Osteocyte (in vitro differentiated cells): Measurements from ENCODE around the gene ACIN1. TPM values are rescaled to one million over a fixed set of nuclear protein-coding genes. Genes with fewer than 3 reads are reported as not detected.

Source experiments
- DNase-seq: peaks from one replicate; pipeline ENCODE4 v3.0.0; 2021; ENCODE audit warnings: mixed read lengths; ENCODE audit not compliant: unreplicated experiment; ENCODE audit errors: extremely low spot score
- H3K27ac Mint-ChIP-seq: one replicate; pipeline ENCODE4 v1.8.0; 2021; ENCODE audit warnings: mild to moderate bottlenecking, mixed read lengths; ENCODE audit not compliant: unreplicated experiment
- H3K27me3 Mint-ChIP-seq: one replicate; pipeline ENCODE4 v1.8.0; 2021; ENCODE audit warnings: mixed read lengths; ENCODE audit not compliant: unreplicated experiment
- H3K36me3 Mint-ChIP-seq: one replicate; pipeline ENCODE4 v1.8.0; 2021; ENCODE audit warnings: mixed read lengths; ENCODE audit not compliant: unreplicated experiment
- H3K4me1 Mint-ChIP-seq: one replicate; pipeline ENCODE4 v1.8.0; 2021; ENCODE audit warnings: mixed read lengths; ENCODE audit not compliant: unreplicated experiment
- H3K4me3 Mint-ChIP-seq: one replicate; pipeline ENCODE4 v1.8.0; 2021; ENCODE audit warnings: mild to moderate bottlenecking, moderate library complexity, mixed read lengths; ENCODE audit not compliant: unreplicated experiment
- H3K9me3 Mint-ChIP-seq: one replicate; pipeline ENCODE4 v1.8.0; 2021; ENCODE audit warnings: mixed read lengths; ENCODE audit not compliant: unreplicated experiment
- CTCF ChIP-seq: fragments of 200-600 bp; sonication (generic); IDR thresholded peaks from 2 replicates; pipeline ENCODE4 v1.5.0; 2021; ENCODE audit warnings: antibody characterized with exemption, mild to moderate bottlenecking, moderate library complexity
- total RNA-seq: library from RNA; stranded (reverse); gene quantifications from 2 replicates; pipeline ENCODE4 v1.2.1, GENCODE V29; 2021

The ACIN1 gene
- total RNA-seq, 1 donor from 2014 or later = 241 TPM

- Mint-ChIP-seq H3K9me3 (no peaks in the 10 kb centered on the region), H3K36me3 (no peaks in the 10 kb centered on the region), H3K4me1 (no peaks in the 10 kb centered on the region), H3K27me3 (peaks cover 40% of the 10 kb centered on the region), H3K27ac (no peak overlapping the region), H3K4me3 (no peak overlapping the region)
- no peak for TF ChIP-seq CTCF
- no peak for DNase-seq
These were observed 34.2 kb upstream of the ACIN1 start for GRCh38 chr14:23128969-23129758.

DNA sequence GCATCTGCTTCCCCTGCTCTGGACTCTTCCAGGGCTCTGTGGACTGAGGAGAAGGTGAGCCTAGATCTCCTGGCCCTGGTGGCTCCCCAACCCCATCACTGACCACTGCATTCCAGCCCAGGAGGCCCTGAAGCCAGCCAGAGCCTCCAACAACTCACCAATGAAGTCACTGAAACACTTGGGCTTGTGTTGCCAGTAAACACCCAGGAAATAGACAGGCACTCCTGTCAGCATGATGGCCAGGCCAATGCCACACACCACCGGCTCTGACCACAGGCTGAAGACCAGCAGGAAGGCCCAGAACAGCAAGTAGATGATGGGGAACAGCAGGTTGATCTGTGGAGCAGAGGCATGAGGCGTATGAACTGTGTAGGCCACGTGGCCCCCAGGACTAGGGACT lies 32.9 kb upstream of the ACIN1 start:
- DNase-seq = no peak
- no peak for TF ChIP-seq CTCF
- H3K27ac Mint-ChIP-seq = no peak overlapping the region
- H3K36me3 Mint-ChIP-seq = no peaks in the 10 kb centered on the region
- H3K4me1 Mint-ChIP-seq = no peaks in the 10 kb centered on the region
- no peak overlapping the region for H3K4me3 Mint-ChIP-seq
- no peaks in the 10 kb centered on the region for H3K9me3 Mint-ChIP-seq
- H3K27me3 Mint-ChIP-seq = peaks cover 46% of the 10 kb centered on the region

DNA sequence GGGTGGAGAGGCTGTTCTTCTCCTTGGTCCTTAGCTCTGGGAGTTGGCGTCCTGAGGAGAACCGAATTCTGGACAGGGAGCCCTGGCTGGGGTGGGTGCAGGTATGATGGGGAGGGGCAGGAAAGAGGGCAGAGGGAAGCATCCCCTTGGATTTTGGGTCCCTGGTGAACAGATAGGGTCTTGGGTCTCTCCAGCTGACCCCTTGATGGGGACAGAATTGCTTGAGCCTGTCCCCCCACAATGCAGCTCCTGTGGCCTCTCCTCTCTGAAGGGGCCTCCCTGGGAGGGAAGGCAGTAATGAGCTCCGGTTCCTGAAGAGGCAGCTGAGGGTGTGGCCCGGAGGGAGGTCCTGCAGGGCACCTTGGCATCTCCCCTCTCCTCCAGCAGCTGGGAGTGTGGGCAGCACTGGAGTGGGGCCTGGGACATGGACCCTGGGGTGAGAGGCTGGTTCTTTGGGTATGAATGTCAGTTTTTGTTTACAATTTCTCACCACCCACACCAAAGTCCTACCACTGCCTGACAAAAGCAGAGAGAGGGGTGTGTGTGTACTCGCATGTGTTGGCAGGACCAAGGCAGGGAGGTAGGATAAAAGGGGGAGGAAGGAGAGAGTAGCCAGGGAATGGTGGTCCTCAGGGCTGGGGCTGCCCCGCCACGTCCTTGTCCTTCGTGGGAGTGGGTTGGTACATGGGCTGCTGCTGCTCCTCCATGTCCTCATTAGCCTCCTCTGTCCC lies 31.8 kb upstream of the ACIN1 start:
- Mint-ChIP-seq H3K9me3 (no peaks in the 10 kb centered on the region), H3K36me3 (no peaks in the 10 kb centered on the region), H3K4me1 (no peaks in the 10 kb centered on the region), H3K4me3 (no peak overlapping the region), H3K27ac (no peak overlapping the region), H3K27me3 (peaks cover 46% of the 10 kb centered on the region)
- TF ChIP-seq CTCF = no peak
- DNase-seq = no peak

DNA sequence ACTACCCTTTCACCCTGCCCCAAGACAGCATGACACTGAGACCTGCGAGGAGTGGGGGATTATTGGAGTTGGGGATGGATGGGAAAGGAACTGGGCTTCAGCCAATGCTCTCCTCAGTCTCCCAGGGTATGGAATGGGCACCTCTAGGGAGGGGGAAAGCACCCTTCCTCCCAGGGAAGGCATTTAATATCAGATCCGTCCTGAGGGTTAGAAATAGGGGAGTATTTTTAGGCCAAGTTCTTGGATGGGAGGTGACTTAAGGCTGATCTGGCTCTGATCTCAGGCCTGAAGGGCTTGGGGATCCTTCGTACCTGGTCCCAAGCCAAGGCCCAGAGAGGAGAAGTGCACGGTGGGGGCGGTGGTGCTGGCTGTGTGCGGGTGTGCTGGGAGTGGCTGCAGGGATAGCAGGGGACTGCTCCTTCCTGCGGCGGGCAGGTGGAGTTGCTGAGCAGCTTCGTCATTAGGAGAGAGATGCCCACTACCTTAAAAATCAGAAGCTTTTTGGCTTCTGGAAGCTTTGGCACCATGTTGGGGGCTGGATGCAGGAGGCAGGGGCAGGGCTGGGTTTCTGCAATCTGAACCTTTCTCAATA lies 31.1 kb upstream of the ACIN1 start:
- TF ChIP-seq CTCF = no peak
- Mint-ChIP-seq H3K4me1 (peaks cover 5% of the 10 kb centered on the region), H3K36me3 (no peaks in the 10 kb centered on the region), H3K27me3 (peaks cover 43% of the 10 kb centered on the region), H3K9me3 (no peaks in the 10 kb centered on the region), H3K27ac (no peak overlapping the region), H3K4me3 (no peak overlapping the region)
- DNase-seq = no peak

GRCh38 chr14:23125011-23125410 lies 30.1 kb upstream of the ACIN1 start:
- no peaks in the 10 kb centered on the region for H3K36me3 Mint-ChIP-seq
- H3K4me1 Mint-ChIP-seq = peaks cover 7% of the 10 kb centered on the region
- H3K27ac Mint-ChIP-seq = no peak overlapping the region
- H3K9me3 Mint-ChIP-seq = no peaks in the 10 kb centered on the region
- no peak for DNase-seq
- H3K27me3 Mint-ChIP-seq = peaks cover 33% of the 10 kb centered on the region
- no peak overlapping the region for H3K4me3 Mint-ChIP-seq
- no peak for TF ChIP-seq CTCF
